Psoas muscle (tissue), 8 donors: ENCODE data around the gene PCBP4. TPM values are rescaled to one million over a fixed set of nuclear protein-coding genes. Genes with fewer than 3 reads are reported as not detected.

Experiments
- ATAC-seq, 4 donors: fragments of 200-7000 bp; cut with Tn5 transposase; one replicate each; pipeline ENCODE4 v1.9.1; 2020; ENCODE audit warnings: moderate library complexity in 3 of 4, mild to moderate bottlenecking in 2 of 4
- DNase-seq, 2 donors: peaks; one replicate each; pipeline ENCODE4 v3.0.0-alpha.2; 2020
- H3K27ac ChIP-seq: fragments of 200-600 bp; one replicate; pipeline ENCODE4 v1.8.0; 2022
- H3K27me3 ChIP-seq, 3 donors: fragments of 200-600 bp in 1 of 3; one replicate each; pipeline versions ENCODE4 v1.6.1 to v1.8.0; 2013 to 2022; ENCODE audit warnings: low read length in 2 of 3, mild to moderate bottlenecking in 2 of 3, moderate library complexity in 1 of 3; ENCODE audit not compliant: insufficient read depth in 3 of 3
- H3K36me3 ChIP-seq, 2 donors: fragments of 200-600 bp in 1 of 2; one replicate each; pipeline versions ENCODE4 v1.6.1 to v1.8.0; 2013 to 2022; ENCODE audit warnings: low read depth in 1 of 2, mild to moderate bottlenecking in 1 of 2, moderate library complexity in 1 of 2; ENCODE audit not compliant: insufficient read depth in 1 of 2
- H3K4me1 ChIP-seq: fragments of 200-600 bp; one replicate; pipeline ENCODE4 v1.8.0; 2022
- H3K4me3 ChIP-seq: fragments of 200-600 bp; one replicate; pipeline ENCODE4 v1.8.0; 2022; ENCODE audit warnings: mild to moderate bottlenecking
- H3K9me3 ChIP-seq: fragments of 200-600 bp; one replicate; pipeline ENCODE4 v1.8.0; 2022
- WGBS, 3 donors: extraction: QIAGEN DNeasy Blood & Tissue Kit; methylation state at CpG; one replicate each; pipeline versions ENCODE4 v1.1.6 to v1.1.7; 2013; 5-methylcytosine and 5-hydroxymethylcytosine counted together
- intact Hi-C, 2 donors: fragments of 100-400 bp; cut with DNase I; formaldehyde crosslinking; loops; one replicate each; pipeline versions ENCODE4 v1.11.0 to v1.14.2; 2022
- polyA plus RNA-seq, 3 donors: library from polyadenylated mRNA; stranded (reverse); fragments of 200-250 nt; gene quantifications; one replicate each; pipeline ENCODE4 v1.2.3, GENCODE V29; 2013
- total RNA-seq, 4 donors: library from RNA; stranded (reverse); fragmentation: NEBNext Ultra II Directional in 2 of 4; extraction: Animal tissue kit (Norgen Biotek cat#: 25700) in 2 of 4; gene quantifications; one replicate each; pipeline versions ENCODE4 v1.2.1 to v1.2.4, GENCODE V29; 2021 to 2023
- TF ChIP-seq, protein P1 (sequence below): fragments of 200-600 bp; IDR thresholded peaks from one replicate; pipeline ENCODE4 v1.8.0; 2022; ENCODE audit warnings: antibody characterized with exemption
- donor health status: healthy with polysubstance abuse.
- donor health status: DM: no; HTN: no; CAD: no; lungs with moderate emphysema.
- donor health status: Bipolar disorder and iron deficiency.
- donor health status: healthy.
- donor health status: DM: yes; HTN: yes; CAD: no.
- donor health status: DM: no; HTN: no; CAD: no.
- donor health status: DM: no; HTN: no; CAD: no.
- donor health status: DM: yes; HTN: yes; CAD: no.

PCBP4 gene
- total and polyA plus RNA-seq, 7 donors = 36.0 to 161 (median 118) TPM

DNA sequence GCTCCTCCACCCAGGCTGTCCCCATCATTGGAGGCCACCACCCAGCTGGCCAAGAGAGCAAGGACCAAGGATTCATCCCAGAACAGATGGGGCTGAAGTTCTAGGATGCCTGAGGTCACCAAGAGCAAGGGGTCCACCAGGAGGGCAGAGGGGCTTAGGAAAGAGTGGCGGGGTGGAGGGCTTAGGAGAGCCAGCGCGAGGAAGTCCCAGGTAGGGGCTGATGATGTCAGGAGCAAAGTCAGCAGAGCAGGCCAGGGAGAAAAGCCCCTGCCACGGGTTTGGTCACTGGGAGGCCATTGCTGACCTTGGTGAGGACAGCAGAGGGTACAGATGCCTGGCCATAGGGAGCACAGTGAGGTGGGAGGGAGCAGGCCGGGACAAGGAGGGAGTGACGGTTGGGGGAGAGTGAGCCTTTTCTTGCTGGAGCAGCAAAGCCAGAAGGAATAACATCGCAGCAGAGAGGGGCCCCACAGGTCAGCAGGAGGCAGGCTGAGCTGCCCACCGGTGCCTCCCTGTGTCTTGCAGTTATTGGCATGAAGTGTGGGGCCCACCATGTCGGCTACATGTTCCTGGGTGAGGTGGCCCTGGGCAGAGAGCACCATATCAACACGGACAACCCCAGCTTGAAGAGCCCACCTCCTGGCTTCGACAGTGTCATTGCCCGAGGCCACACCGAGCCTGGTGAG is 19.9 kb downstream of the PCBP4 start:
- H3K27me3 ChIP-seq = no peaks in the 10 kb centered on the region
- peaks cover 9% of the 10 kb centered on the region for H3K4me1 ChIP-seq
- no peaks in the 10 kb centered on the region for H3K9me3 ChIP-seq
- H3K4me3 ChIP-seq = no peak overlapping the region
- WGBS, 3 donors = 69 to 79% (median 74%) methylated on average over 10 to 13 of the region's 13 CpGs
- DNase-seq (no peak), ATAC-seq (no peak)
- intact Hi-C loops = no loop called here
- TF ChIP-seq, protein P1, sequence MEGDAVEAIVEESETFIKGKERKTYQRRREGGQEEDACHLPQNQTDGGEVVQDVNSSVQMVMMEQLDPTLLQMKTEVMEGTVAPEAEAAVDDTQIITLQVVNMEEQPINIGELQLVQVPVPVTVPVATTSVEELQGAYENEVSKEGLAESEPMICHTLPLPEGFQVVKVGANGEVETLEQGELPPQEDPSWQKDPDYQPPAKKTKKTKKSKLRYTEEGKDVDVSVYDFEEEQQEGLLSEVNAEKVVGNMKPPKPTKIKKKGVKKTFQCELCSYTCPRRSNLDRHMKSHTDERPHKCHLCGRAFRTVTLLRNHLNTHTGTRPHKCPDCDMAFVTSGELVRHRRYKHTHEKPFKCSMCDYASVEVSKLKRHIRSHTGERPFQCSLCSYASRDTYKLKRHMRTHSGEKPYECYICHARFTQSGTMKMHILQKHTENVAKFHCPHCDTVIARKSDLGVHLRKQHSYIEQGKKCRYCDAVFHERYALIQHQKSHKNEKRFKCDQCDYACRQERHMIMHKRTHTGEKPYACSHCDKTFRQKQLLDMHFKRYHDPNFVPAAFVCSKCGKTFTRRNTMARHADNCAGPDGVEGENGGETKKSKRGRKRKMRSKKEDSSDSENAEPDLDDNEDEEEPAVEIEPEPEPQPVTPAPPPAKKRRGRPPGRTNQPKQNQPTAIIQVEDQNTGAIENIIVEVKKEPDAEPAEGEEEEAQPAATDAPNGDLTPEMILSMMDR = no peak
- peaks cover 0 to 56% of the 10 kb centered on the region in 2 donors for H3K36me3 ChIP-seq
- H3K27ac ChIP-seq = no peak overlapping the region

DNA sequence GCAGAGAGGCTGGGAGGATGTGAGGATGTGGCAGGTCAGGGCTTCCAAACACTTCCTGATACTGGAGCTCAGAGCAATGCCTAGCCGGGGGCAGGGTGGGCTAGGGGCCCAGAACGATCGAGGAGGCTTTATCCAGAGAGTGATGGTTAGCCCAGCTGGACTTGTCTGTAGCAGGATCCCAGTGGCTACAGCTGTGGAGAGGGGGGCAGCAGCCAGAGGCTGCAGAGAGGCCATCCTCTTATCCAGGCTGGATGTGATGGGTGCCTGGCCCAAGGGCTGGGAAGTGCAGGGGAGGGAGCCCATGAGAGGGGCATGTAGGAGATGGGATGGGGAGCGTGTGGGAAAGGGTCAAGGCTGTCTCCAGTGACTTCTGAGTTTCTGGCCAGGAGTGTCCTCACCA is 20.5 kb downstream of the PCBP4 start:
- 66 to 78% (median 72%) methylated on average over 3 to 4 of the region's 4 CpGs for WGBS, 3 donors
- intact Hi-C loops = no loop called here
- Histone ChIP-seq H3K4me3 (no peak overlapping the region), H3K9me3 (no peaks in the 10 kb centered on the region), H3K4me1 (peaks cover 9% of the 10 kb centered on the region), H3K36me3 (peaks cover 0 to 56% of the 10 kb centered on the region in 2 donors), H3K27ac (no peak overlapping the region), H3K27me3 (no peaks in the 10 kb centered on the region)
- no peak for DNase-seq
- TF ChIP-seq, protein P1 = no peak
- ATAC-seq = no peak

DNA sequence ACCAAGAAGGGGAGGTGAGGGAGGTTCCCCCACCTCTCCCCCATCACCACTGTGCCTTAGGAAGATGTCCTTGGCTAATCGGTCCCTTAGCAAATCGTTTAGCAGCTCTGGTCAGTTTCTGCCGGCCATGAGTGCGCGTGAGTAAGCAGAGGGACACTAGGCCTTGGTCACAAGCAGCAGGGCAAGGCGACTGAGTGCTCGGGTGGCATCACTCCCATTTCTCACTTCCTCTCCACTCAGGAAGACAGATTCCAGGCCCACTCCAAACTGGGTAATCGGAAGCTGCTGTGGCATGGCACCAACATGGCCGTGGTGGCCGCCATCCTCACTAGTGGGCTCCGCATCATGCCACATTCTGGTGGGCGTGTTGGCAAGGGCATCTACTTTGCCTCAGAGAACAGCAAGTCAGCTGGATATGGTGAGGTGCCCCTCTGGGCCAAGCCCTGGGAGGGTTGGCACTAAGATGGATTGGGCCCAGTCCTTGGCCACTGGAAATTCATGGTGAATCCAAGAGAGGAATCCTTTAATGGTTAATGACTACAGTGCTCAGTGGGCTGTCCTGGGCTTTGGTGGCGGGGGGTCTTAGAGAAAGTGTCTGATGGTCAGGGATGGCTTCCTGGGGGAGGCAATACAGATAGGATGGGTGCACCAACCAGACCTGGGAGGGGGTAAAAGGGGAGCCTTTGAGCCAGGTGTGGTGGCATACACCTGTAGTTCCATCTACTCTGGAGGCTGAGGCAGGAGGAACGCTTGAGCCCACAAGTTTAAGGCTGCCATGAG is 21.1 kb downstream of the PCBP4 start:
- Histone ChIP-seq H3K4me1 (peaks cover 11% of the 10 kb centered on the region), H3K27me3 (no peaks in the 10 kb centered on the region), H3K27ac (no peak overlapping the region), H3K36me3 (peaks cover 0 to 53% of the 10 kb centered on the region in 2 donors), H3K9me3 (no peaks in the 10 kb centered on the region), H3K4me3 (no peak overlapping the region)
- TF ChIP-seq, protein P1 = no peak
- DNase-seq = no peak
- 89 to 92% (median 90%) methylated on average over 14 of the region's 14 CpGs for WGBS, 3 donors
- no peak for ATAC-seq
- intact Hi-C loops = no loop called here

DNA sequence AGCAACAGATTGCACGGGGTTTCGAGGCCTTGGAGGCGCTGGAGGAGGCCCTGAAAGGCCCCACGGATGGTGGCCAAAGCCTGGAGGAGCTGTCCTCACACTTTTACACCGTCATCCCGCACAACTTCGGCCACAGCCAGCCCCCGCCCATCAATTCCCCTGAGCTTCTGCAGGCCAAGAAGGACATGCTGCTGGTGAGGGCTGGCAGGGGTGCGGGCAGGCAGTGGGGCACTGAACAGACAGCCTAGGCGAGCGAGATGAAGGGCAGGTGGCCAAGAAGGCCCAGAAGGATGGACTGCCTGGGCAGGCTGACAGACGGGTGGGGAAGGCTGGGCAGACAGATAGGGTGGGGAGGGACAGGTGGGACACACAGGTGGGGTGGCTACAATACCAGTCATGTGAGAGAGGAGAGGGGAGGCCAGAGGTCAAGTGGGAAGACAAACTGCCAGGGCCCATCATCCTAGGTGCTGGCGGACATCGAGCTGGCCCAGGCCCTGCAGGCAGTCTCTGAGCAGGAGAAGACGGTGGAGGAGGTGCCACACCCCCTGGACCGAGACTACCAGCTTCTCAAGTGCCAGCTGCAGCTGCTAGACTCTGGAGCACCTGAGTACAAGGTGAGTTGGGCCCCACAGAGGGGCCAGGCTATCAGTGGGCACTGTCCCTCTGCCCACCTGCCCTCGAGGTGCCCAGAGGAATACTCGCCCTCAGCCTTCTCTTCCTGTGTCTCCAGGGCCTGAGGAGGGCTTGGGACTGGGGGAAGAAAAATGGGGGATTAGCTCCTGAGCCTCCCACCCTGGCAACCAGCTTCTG is 22.0 kb downstream of the PCBP4 start:
- TF ChIP-seq, protein P1 = no peak
- H3K27me3 ChIP-seq = no peaks in the 10 kb centered on the region
- no peaks in the 10 kb centered on the region for H3K9me3 ChIP-seq
- peaks cover 19% of the 10 kb centered on the region for H3K4me1 ChIP-seq
- no peak overlapping the region for H3K4me3 ChIP-seq
- ATAC-seq = no peak
- peaks cover 0 to 52% of the 10 kb centered on the region in 2 donors for H3K36me3 ChIP-seq
- DNase-seq = no peak
- 81 to 91% (median 89%) methylated on average over 18 of the region's 18 CpGs for WGBS, 3 donors
- intact Hi-C loops = no loop called here
- no peak overlapping the region for H3K27ac ChIP-seq
